WTC11 (cell line): ENCODE results near the gene IL10. TPM values are rescaled to one million over a fixed set of nuclear protein-coding genes. Genes with fewer than 3 reads are reported as not detected.

Source experiments
- ATAC-seq: fragments of 200-7000 bp; cut with Tn5 transposase; 2 replicates; pipeline ENCODE4 v1.10.0; 2021; ENCODE audit warnings: mild to moderate bottlenecking, moderate library complexity
- CTCF ChIA-PET: fragments of 300-600 bp; sonication (Branson Sonifier 250); formaldehyde crosslinking; loops from one replicate; lab custom pipeline; 2021; ENCODE audit warnings: antibody characterized with exemption; lab: Charles Lee
- POLR2A ChIA-PET: fragments of 350-600 bp; sonication (Branson Sonifier 250); formaldehyde crosslinking; loops from one replicate; lab custom pipeline; 2021; ENCODE audit warnings: antibody characterized with exemption; lab: Charles Lee
- DNase-seq: peaks from one replicate; pipeline ENCODE4 v3.0.0; 2021; ENCODE audit warnings: low spot score
- H3K27ac Mint-ChIP-seq: 2 replicates; pipeline ENCODE4 v1.8.0; 2021; ENCODE audit warnings: mixed read lengths
- H3K27me3 Mint-ChIP-seq: 2 replicates; pipeline ENCODE4 v1.8.0; 2021; ENCODE audit warnings: low read depth, mild to moderate bottlenecking, moderate library complexity, mixed read lengths
- H3K36me3 Mint-ChIP-seq: 2 replicates; pipeline ENCODE4 v1.8.0; 2021; ENCODE audit warnings: mixed read lengths
- H3K4me1 Mint-ChIP-seq: 2 replicates; pipeline ENCODE4 v1.8.0; 2022; ENCODE audit warnings: mixed read lengths
- H3K4me3 Mint-ChIP-seq: 2 replicates; pipeline ENCODE4 v1.8.0; 2021; ENCODE audit warnings: mild to moderate bottlenecking, moderate library complexity, mixed read lengths
- H3K9me3 Mint-ChIP-seq: 2 replicates; pipeline ENCODE4 v1.8.0; 2021; ENCODE audit warnings: mixed read lengths
- EMX1 ChIP-seq: fragments of 250-450 bp; sonication (Bioruptor Pico); IDR thresholded peaks from 2 replicates; pipeline ENCODE4 v1.8.0; 2021; ENCODE audit warnings: mild to moderate bottlenecking
- GABPB1 ChIP-seq: sonication (generic); formaldehyde crosslinking; IDR thresholded peaks from 2 replicates; pipeline ENCODE4 v1.8.1; 2023; ENCODE audit warnings: mild to moderate bottlenecking, missing genetic modification reagents
- TP53 ChIP-seq: sonication (generic); formaldehyde crosslinking; IDR thresholded peaks from 2 replicates; pipeline ENCODE4 v1.8.1; 2023; ENCODE audit warnings: mild to moderate bottlenecking, missing genetic modification reagents
- USF2 ChIP-seq: sonication (generic); formaldehyde crosslinking; IDR thresholded peaks from 2 replicates; pipeline ENCODE4 v1.8.1; 2023; ENCODE audit warnings: mild to moderate bottlenecking, missing genetic modification reagents, moderate library complexity
- ZBTB43 ChIP-seq: sonication (generic); formaldehyde crosslinking; IDR thresholded peaks from 2 replicates; pipeline ENCODE4 v1.8.1; 2023; ENCODE audit warnings: mild to moderate bottlenecking, missing genetic modification reagents
- ZNF532 ChIP-seq: fragments of 250-450 bp; sonication (Bioruptor Pico); IDR thresholded peaks from 2 replicates; pipeline ENCODE4 v1.9.0; 2021; ENCODE audit warnings: mild to moderate bottlenecking, borderline replicate concordance
- ZNF671 ChIP-seq: fragments of 250-450 bp; sonication (Bioruptor Pico); IDR thresholded peaks from 2 replicates; pipeline ENCODE4 v1.8.0; 2021; ENCODE audit warnings: mild to moderate bottlenecking
- ZSCAN18 ChIP-seq: fragments of 250-450 bp; sonication (Bioruptor Pico); IDR thresholded peaks from 2 replicates; pipeline ENCODE4 v2.1.2; 2022; ENCODE audit warnings: mild to moderate bottlenecking, moderate library complexity
- total RNA-seq: library from RNA; stranded (reverse); gene quantifications from 3 replicates; pipeline ENCODE4 v1.2.3, GENCODE V29; 2021

Gene IL10
- total RNA-seq, 1 experiment from 2014 or later, result not detected

- TF ChIP-seq ZBTB43, result no peak
- no peak for TF ChIP-seq ZNF532
- TF ChIP-seq TP53 (CRISPR knock-in tag), result no peak
- TF ChIP-seq, all 79 proteins: peak for 0
These were observed 29.4 kb downstream of the IL10 start (continued) for GRCh38 chr1:206742719-206743383.

GRCh38 chr1:206741142-206741701 lies 31.1 kb downstream of the IL10 start:
- Mint-ChIP-seq H3K27ac (no peak overlapping the region), H3K9me3 (no peaks in the 10 kb centered on the region), H3K27me3 (no peaks in the 10 kb centered on the region; the same call in none of the 2 replicates), H3K4me3 (no peak overlapping the region), H3K36me3 (no peaks in the 10 kb centered on the region), H3K4me1 (peaks cover 14% of the 10 kb centered on the region)
- ChIA-PET CTCF (interaction anchor here (1.1 to 1.9 kb wide), 3 partner anchors 68 to 171 kb away, joined by 3 to 4 read pairs (median 4); no protein-coding TSS in a partner anchor), POLR2A (no interaction called here)
- ATAC-seq (no peak), DNase-seq (no peak)
- TF ChIP-seq GABPB1 (CRISPR knock-in tag) (no peak), ZSCAN18 (CRISPR knock-in tag) (no peak), ZNF532 (no peak), USF2 (no peak), EMX1 (CRISPR knock-in tag) (no peak)

GRCh38 chr1:206739411-206740076 lies 32.8 kb downstream of the IL10 start:
- no peak overlapping the region for H3K4me3 Mint-ChIP-seq
- CTCF ChIA-PET, result interaction anchor here (0.5 to 1.6 kb wide), 13 partner anchors 10 to 243 kb away, joined by 3 to 9 read pairs (median 4); no protein-coding TSS in a partner anchor
- H3K4me1 Mint-ChIP-seq, result peaks cover 14% of the 10 kb centered on the region
- DNase-seq (no peak), ATAC-seq (peak; percentile 66)
- no peak overlapping the region for H3K27ac Mint-ChIP-seq
- H3K27me3 Mint-ChIP-seq, result no peaks in the 10 kb centered on the region; the same call in none of the 2 replicates
- no peaks in the 10 kb centered on the region for H3K36me3 Mint-ChIP-seq
- POLR2A ChIA-PET, result no interaction called here
- no peaks in the 10 kb centered on the region for H3K9me3 Mint-ChIP-seq
- TF ChIP-seq ZNF671 (CRISPR knock-in tag), result no peak
